HG03066 (cell line): ENCODE measurements around the gene CDK5.

Experiments used
- ATAC-seq: cut with Tn5 transposase; IDR thresholded peaks from one replicate; pipeline ENCODE4 v1.9.1; 2021; ENCODE audit warnings: low read depth; ENCODE audit not compliant: unreplicated experiment

Gene CDK5

DNA sequence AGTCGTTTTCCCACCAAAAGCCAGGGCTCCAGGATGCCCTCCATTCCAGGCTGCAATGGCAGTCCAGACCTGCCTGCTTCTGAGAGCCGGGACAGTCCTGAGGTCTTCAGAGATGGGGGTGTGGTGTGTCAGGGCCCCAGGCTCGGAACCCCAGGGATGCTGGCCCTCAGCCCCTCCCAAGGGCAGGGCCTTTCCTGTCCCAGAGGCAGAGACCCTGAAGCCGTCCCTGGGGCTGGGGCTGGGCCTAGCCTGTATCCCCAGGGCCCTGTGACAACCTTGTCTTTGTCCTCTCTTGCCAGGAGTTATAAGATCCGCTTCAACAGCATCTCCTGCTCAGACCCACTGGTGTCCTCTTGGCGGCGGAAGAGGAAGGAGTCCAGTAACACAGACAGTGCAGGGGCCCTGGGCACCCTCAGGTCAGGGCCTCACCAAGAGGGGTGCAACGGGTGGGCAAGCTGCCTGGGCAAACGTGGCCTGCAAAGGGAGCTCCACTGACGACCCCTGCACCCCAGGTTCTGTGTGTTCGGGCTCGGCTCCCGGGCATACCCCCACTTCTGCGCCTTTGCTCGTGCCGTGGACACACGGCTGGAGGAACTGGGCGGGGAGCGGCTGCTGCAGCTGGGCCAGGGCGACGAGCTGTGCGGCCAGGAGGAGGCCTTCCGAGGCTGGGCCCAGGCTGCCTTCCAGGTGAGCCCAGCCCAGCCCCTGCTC lies 51.0 kb downstream of the CDK5 start:
- ATAC-seq, result no peak

- ATAC-seq, result no peak
These were observed 52.1 kb downstream of the CDK5 start for GRCh38 chr7:151005566-151005965.
